ENCODE measurements around the gene CD248.

GRCh38 chr11:66321606-66322005, 4.8 kb upstream of the CD248 start:
- no peak for TF ChIP-seq CTCF (IDR thresholded peaks at IDR 0.05)
- no peak for TF ChIP-seq POLR2A (IDR thresholded peaks at IDR 0.05)
